ENCODE measurements around the gene PRKCA.

DNA sequence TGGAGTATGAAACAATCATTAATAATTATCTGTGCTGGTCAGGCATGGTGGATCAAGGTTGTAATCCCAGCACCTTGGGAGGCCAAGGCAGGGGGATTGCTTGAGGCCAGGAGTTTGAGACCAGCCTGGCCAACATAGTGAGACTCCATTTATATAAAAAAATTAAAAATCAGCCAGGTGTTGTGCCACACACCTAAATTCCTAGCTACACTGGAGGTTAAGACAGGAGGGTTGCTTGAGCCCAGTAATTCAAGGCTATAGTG, 28.9 kb upstream of the PRKCA start:
- TF ChIP-seq, protein P1, sequence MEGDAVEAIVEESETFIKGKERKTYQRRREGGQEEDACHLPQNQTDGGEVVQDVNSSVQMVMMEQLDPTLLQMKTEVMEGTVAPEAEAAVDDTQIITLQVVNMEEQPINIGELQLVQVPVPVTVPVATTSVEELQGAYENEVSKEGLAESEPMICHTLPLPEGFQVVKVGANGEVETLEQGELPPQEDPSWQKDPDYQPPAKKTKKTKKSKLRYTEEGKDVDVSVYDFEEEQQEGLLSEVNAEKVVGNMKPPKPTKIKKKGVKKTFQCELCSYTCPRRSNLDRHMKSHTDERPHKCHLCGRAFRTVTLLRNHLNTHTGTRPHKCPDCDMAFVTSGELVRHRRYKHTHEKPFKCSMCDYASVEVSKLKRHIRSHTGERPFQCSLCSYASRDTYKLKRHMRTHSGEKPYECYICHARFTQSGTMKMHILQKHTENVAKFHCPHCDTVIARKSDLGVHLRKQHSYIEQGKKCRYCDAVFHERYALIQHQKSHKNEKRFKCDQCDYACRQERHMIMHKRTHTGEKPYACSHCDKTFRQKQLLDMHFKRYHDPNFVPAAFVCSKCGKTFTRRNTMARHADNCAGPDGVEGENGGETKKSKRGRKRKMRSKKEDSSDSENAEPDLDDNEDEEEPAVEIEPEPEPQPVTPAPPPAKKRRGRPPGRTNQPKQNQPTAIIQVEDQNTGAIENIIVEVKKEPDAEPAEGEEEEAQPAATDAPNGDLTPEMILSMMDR (conservative IDR thresholded peaks at IDR 0.05; ENCODE audit: low read depth, low read length) = no peak
- no peak for TF ChIP-seq EZH2 (IDR thresholded peaks at IDR 0.05; ENCODE audit: low read length, unreplicated experiment)
- TF ChIP-seq EZH2phosphoT487 (IDR thresholded peaks at IDR 0.05; ENCODE audit: borderline replicate concordance, low read length) = no peak
